HG02623 (cell line): ENCODE measurements around the gene RNF150.
A peak's percentile ranks its signal among the peaks of the same experiment; 100 is the strongest.
"Not testable (repeated sequence)": the region's sequence is repeated elsewhere in the genome, so short reads cannot be mapped to it uniquely, and the experiment has no call there.

Experiments
- ATAC-seq: cut with Tn5 transposase; IDR thresholded peaks from one replicate; pipeline ENCODE4 v1.9.1; 2021; ENCODE audit warnings: moderate library complexity; ENCODE audit not compliant: unreplicated experiment

Gene RNF150

GRCh38 chr4:140834839-140835495, 298.3 kb downstream of the RNF150 start:
- no peak for ATAC-seq

DNA sequence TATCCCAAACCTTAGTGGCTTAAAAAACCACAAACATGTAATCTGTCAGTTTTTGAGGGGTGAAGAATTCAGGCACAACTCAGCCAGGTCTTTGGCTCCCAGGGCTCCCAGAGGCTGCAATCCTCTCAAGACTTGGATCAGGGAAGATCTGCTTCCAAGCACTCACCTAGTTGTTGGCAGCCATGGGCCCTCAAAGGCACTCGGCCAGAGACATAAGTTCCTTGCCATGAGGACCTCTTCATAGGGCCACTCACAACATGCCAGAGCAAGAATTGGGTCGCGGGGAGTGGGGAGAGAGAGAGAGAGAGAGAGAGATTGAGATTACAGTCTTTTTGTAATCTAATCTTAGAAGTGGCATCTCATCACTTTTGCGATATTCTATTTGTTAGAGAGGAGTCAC, 300.0 kb downstream of the RNF150 start:
- no peak for ATAC-seq

- peak; percentile 91 for ATAC-seq
Observed at GRCh38 chr4:140829825-140830224, 303.4 kb downstream of the RNF150 start.

DNA sequence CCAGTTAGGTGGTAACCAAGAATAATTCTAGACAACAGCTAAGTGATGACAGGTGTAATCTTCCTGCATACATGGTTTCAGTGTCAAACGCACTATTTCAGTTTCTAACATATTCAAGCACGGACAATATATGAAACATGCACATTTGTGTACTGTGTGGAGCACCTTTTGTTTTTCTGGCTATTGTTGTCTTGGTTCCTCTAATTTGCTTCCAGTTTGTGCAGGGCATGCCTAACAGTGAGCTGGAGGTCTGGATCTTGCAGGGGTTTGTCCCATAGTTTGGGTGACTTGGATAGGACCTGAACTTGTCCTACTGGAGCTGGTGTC, 306.6 kb downstream of the RNF150 start:
- no peak for ATAC-seq

- not testable (repeated sequence) for ATAC-seq
Observed at GRCh38 chr4:140820520-140820919, 312.7 kb downstream of the RNF150 start.

DNA sequence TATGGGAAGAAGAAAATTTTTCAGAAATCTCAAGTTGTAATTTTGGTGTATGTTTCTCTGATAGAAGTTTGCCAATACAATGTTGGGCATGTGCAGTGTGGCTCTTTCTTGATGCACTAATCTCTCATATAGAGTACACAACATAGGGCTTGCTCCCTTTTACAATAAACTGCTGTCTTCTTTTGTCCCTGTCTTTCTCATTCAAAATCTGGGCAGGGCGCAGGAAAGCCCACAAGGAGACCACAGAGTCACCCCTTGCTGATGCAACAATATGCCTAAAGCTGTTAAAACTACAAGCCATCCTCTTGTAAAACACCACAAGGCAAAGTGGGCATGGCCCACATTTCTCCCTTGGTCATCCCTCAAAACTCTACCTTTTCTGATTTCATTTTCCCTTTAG, 313.7 kb downstream of the RNF150 start:
- no peak for ATAC-seq

GRCh38 chr4:140818433-140818832, 314.8 kb downstream of the RNF150 start:
- no peak for ATAC-seq

- ATAC-seq: no peak
Observed at GRCh38 chr4:140816806-140817510, 316.3 kb downstream of the RNF150 start.

DNA sequence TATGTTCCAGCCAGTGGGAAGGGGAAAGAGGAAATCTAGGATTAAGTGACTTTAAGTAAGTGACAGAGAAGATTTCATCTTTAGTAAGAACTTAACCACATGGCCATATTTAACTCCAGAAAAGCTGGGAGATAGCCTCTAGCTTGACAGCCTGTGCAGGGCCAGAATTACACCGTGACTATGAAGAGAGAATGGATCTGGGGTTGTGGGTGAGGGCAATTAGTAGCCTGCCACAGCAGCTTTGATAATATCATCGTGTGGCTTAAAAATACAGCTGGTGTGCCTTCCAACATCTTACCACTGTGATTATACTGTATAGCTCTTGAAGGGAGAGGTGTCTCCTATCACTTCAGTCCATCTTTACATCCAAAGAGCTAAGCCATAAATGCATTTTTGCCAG, 319.5 kb downstream of the RNF150 start:
- no peak for ATAC-seq

GRCh38 chr4:140812916-140813315, 320.4 kb downstream of the RNF150 start:
- no peak for ATAC-seq

GRCh38 chr4:140811429-140811828, 321.8 kb downstream of the RNF150 start:
- ATAC-seq: no peak

DNA sequence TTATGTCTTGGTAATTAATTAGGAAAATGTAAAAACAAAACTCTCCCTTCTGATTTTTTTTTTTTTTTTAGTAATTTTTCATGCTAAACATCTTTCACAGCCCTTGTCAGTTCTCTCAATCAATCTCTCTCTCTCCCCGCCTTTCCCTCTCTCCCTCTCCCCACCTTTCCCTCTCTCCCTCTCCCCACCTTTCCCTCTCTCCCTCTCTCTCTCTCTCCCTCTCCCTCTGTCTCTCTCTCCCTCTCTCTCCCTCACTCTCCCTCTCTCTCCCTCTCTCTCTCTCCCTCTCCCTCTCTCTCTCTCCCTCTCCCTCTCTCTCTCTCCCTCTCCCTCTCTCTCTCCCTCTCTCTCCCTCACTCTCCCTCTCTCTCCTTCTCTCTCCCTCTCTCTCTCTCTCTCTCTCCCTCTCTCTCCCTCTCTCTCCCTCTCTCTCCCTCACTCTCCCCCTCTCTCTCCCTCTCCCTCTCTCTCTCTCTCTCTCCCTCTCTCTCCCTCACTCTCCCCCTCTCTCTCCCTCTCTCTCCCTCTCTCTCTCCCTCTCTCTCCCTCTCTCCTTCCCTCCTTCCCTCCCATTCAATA, 322.6 kb downstream of the RNF150 start:
- ATAC-seq: not testable (repeated sequence)
